GM12872 (cell line): ENCODE data around the gene IL2RA.

ENCODE experiments used
- TF ChIP-seq, protein P1 (sequence below): IDR thresholded peaks from 3 replicates; pipeline ENCODE4 v1.5.1; 2011; ENCODE audit warnings: low read depth, mild to moderate bottlenecking, low read length, moderate library complexity; ENCODE audit not compliant: insufficient read depth

The IL2RA gene

DNA sequence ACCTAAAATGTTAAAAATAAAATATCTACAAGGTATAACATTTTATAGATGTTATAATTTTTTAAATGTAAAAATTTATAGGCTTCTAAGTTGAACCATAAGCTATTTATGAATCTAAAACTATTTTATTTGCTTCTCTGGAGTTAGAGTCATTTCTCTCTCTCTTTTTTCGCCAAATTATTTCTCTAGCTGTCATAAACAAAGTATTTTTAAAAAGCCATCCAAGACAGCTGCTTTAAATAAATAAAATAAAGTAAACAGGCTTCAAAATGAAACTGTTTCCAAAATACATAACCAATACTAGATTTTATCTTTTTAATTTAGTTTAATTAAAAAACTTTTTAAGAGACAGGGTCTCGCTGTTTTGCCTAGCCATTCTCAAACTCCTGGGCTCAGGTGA, 72.4 kb downstream of the IL2RA start:
- TF ChIP-seq, protein P1, sequence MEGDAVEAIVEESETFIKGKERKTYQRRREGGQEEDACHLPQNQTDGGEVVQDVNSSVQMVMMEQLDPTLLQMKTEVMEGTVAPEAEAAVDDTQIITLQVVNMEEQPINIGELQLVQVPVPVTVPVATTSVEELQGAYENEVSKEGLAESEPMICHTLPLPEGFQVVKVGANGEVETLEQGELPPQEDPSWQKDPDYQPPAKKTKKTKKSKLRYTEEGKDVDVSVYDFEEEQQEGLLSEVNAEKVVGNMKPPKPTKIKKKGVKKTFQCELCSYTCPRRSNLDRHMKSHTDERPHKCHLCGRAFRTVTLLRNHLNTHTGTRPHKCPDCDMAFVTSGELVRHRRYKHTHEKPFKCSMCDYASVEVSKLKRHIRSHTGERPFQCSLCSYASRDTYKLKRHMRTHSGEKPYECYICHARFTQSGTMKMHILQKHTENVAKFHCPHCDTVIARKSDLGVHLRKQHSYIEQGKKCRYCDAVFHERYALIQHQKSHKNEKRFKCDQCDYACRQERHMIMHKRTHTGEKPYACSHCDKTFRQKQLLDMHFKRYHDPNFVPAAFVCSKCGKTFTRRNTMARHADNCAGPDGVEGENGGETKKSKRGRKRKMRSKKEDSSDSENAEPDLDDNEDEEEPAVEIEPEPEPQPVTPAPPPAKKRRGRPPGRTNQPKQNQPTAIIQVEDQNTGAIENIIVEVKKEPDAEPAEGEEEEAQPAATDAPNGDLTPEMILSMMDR, result no peak

DNA sequence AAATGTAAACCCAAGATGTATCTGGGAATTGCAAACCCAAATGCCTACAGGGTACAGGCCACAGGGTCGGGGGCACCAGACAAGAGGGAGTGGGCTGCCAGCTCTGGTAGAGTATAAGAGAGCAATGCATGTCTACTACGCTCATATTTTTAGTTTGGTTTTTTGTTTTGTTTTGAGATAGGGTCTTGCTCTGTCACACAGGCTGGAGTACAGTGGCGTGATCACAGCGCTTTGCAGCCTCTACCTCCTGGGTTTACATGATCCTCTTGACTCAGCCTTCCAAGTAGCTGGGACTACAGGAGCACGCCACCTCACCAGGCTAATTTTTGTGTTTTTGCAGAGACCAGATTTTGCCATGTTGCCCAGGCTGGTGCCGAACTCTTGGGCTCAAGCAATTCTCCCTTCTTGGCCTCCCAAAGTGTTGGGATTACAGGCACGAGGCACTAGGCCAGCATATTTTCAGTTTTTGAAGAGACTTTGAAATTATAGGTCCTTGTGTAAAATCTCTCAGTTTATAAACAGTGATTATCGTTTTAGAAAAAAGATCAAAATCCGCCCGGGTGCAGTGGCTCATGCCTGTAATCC, 73.7 kb downstream of the IL2RA start:
- TF ChIP-seq, protein P1, result no peak

DNA sequence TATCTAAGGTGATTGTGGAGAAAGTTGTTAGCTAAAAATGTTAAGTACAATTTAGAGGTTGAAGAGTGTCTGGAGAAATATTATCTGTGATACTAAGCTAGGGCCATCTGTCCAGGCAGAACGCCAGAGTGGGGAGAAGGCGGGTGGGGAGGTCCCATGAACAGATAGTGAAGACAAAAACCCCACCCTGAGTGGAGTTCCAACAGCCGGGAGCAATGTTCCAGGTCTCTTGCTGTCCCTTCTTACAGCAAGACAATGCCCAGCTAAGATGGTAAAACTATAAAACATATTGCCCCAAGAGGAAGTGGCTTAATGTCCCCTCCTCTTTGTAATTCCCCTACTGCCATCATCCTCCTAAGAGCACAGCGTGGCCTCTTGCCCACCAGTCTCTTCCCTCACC, 74.4 kb downstream of the IL2RA start:
- TF ChIP-seq, protein P1, result no peak

DNA sequence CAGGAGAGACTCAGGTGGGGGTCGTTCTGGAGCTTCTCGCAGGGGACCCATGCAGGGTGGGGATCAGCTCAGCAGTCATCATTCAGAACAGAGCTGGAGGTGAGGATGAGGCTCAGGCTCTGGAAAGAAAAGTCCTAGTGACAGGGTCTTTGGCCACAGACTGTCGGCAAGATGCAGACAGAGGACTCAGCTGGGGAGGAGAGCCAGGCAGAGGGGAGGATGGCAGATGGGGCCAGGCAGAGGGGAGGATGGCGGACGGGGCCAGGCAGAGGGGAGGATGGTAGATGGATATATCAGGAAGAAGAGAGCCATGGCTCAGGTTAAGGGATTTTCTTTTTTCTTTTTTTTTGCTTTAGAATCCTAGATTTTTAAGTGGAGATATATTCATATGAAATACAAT, 77.1 kb downstream of the IL2RA start:
- TF ChIP-seq, protein P1, result no peak

DNA sequence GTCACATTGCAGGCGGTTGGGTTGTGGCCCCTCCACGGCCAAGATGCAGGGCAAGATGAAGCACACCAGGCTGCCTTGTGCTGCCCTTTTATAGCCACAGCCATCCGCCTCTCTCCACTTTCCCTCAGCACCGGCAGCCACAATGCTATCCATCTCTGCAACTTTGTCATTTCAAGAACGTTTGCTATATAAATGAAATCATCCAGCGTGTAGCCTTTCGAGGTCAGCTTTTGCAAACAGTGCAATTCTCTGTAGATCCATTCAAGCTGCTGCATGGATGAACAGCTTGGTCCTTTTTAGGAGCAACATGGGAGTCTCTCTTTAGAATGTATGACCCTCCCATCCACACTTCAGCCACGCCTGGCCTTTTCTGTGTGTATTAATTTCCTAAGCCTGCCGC, 78.4 kb downstream of the IL2RA start:
- TF ChIP-seq, protein P1, result no peak

DNA sequence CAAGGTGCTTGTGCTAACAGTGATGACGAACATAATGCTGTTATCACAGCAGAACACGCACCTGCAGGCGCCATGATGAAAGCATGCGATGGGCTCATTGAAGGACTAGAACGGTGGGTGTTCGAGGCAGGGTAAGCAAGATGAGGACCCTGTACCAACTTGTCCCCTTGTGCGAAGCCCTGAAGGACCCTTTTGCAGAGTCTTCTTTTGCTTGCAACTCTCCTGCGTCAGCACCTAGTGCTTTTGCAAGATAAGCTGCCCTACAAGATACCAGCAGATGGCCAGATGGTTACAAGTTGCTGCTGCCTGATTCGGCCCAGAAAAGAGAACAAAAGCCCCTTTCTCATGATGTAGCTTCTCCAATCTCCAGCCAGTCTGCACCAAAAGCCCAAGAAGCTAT, 80.6 kb downstream of the IL2RA start:
- TF ChIP-seq, protein P1, result no peak

DNA sequence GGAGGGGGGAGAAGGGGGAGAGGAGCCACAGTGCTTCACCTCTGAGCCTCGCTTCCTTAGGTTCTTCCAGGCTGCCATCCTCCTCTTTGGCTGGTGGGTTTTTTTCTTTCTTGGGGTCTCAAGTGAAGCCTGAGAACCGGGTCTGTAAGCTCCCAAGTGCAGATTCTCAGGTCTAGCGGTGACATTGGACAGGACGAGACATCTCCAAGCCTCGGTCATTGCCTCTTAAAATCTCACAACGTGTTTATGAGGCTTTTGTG, 84.0 kb downstream of the IL2RA start:
- TF ChIP-seq, protein P1, result no peak
